ENCODE results near the gene CHRM5.

- TF ChIP-seq CTCF (conservative IDR thresholded peaks at IDR 0.05): no peak
- no peak for TF ChIP-seq ZFX (IDR thresholded peaks at IDR 0.05)
Observed at GRCh38 chr15:34025252-34025651, 57.0 kb downstream of the CHRM5 start.
